ENCODE measurements around the gene HNF4A.
A peak's percentile ranks its signal among the peaks of the same experiment; 100 is the strongest.

HNF4A gene

GRCh38 chr20:44429419-44430269, 74.1 kb downstream of the HNF4A start:
- Histone ChIP-seq H3K36me3 (ENCODE audit: low read depth) (no peaks in the 10 kb centered on the region), H3K4me3 (ENCODE audit: severe bottlenecking) (no peak overlapping the region), H3K9me3 (ENCODE audit: severe bottlenecking) (no peaks in the 10 kb centered on the region), H3K27ac (ENCODE audit: poor library complexity, severe bottlenecking) (no peak overlapping the region), H3K4me1 (ENCODE audit: insufficient read depth, poor library complexity, severe bottlenecking) (no peaks in the 10 kb centered on the region), H3K27me3 (ENCODE audit: insufficient read depth, poor library complexity, severe bottlenecking) (no peaks in the 10 kb centered on the region)
- TF ChIP-seq CTCF (IDR thresholded peaks at IDR 0.05; ENCODE audit: poor library complexity, severe bottlenecking) = no peak
- DNase-seq (ENCODE audit: low spot score) (peak; percentile 76), ATAC-seq (ENCODE audit: low read depth) (no peak)

- Histone ChIP-seq H3K27ac (ENCODE audit: poor library complexity, severe bottlenecking) (no peak overlapping the region), H3K4me1 (ENCODE audit: insufficient read depth, poor library complexity, severe bottlenecking) (no peaks in the 10 kb centered on the region)
These were observed 75.0 kb downstream of the HNF4A start for GRCh38 chr20:44430270-44431065.

GRCh38 chr20:44431118-44431501, 75.6 kb downstream of the HNF4A start:
- Histone ChIP-seq H3K27me3 (ENCODE audit: insufficient read depth, poor library complexity, severe bottlenecking) (no peaks in the 10 kb centered on the region), H3K27ac (ENCODE audit: poor library complexity, severe bottlenecking) (no peak overlapping the region), H3K4me3 (ENCODE audit: severe bottlenecking) (no peak overlapping the region), H3K4me1 (ENCODE audit: insufficient read depth, poor library complexity, severe bottlenecking) (no peaks in the 10 kb centered on the region), H3K36me3 (ENCODE audit: low read depth) (no peaks in the 10 kb centered on the region), H3K9me3 (ENCODE audit: severe bottlenecking) (no peaks in the 10 kb centered on the region)
- ATAC-seq (ENCODE audit: low read depth) = no peak
- DNase-seq (ENCODE audit: low spot score) = no peak
- TF ChIP-seq CTCF (IDR thresholded peaks at IDR 0.05; ENCODE audit: poor library complexity, severe bottlenecking) = no peak

More at GRCh38 chr20:44430270-44431065, 75.0 kb downstream of the HNF4A start:
- H3K36me3 ChIP-seq (ENCODE audit: low read depth) = no peaks in the 10 kb centered on the region
- no peaks in the 10 kb centered on the region for H3K9me3 ChIP-seq (ENCODE audit: severe bottlenecking)
- DNase-seq (ENCODE audit: low spot score) (no peak), ATAC-seq (ENCODE audit: low read depth) (no peak)
- H3K4me3 ChIP-seq (ENCODE audit: severe bottlenecking) = no peak overlapping the region
- H3K27me3 ChIP-seq (ENCODE audit: insufficient read depth, poor library complexity, severe bottlenecking) = no peaks in the 10 kb centered on the region
- TF ChIP-seq CTCF (IDR thresholded peaks at IDR 0.05; ENCODE audit: poor library complexity, severe bottlenecking) = no peak

- Histone ChIP-seq H3K27ac (ENCODE audit: poor library complexity, severe bottlenecking) (no peak overlapping the region), H3K4me1 (ENCODE audit: insufficient read depth, poor library complexity, severe bottlenecking) (no peaks in the 10 kb centered on the region), H3K4me3 (ENCODE audit: severe bottlenecking) (no peak overlapping the region), H3K9me3 (ENCODE audit: severe bottlenecking) (no peaks in the 10 kb centered on the region), H3K27me3 (ENCODE audit: insufficient read depth, poor library complexity, severe bottlenecking) (no peaks in the 10 kb centered on the region), H3K36me3 (ENCODE audit: low read depth) (no peaks in the 10 kb centered on the region)
- ATAC-seq (ENCODE audit: low read depth) = peak; percentile 26; the same call in 2 of the 3 replicates
- no peak for TF ChIP-seq CTCF (IDR thresholded peaks at IDR 0.05; ENCODE audit: poor library complexity, severe bottlenecking)
- DNase-seq (ENCODE audit: low spot score) = peak; percentile 78
These were observed 76.2 kb downstream of the HNF4A start for GRCh38 chr20:44431502-44432234.
